HG03064 (cell line): ENCODE data around the gene BRD2.

Source experiments
- ATAC-seq: cut with Tn5 transposase; IDR thresholded peaks from one replicate; pipeline ENCODE4 v1.9.1; 2021; ENCODE audit warnings: low read depth; ENCODE audit not compliant: unreplicated experiment

Gene BRD2

DNA sequence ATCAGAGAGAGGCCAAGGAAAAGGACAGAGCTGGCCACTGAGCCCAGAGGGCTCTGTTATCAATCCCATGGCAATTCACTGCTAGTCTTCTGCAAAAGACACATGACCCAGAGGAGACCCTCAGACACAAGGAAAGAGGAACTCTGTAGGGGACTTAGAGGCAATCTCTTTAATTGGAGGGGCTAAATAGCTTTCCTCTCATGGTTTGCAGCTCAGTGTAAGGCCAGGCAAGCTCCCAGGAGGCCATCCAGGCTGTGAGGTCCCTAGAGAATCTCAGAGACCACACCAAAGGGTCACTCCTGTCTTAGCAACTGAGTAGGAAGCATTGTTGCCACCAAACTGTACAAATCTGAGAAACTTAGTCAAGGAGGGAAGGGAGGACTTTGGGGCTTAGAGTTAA is 51.0 kb downstream of the BRD2 start:
- ATAC-seq, result no peak

DNA sequence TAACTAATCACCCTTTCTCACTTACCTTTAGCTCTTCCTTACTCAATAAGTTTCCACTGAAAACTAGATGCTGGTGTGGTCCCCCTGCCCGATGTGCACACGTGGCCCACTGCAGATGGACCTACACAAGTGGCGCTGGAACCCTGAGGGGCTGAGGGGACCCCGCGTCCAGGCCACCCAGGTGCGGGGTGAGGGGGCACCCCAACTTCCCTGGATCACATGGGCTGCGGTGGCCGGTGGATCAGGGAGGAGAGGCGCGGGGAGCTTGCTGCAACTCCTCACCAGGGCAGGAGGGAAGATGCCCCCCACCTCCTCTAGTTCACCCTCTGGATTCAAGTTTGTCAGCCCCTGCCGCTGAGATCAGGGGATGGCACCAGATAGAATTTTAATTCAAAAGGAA is 53.5 kb downstream of the BRD2 start:
- ATAC-seq, result no peak

DNA sequence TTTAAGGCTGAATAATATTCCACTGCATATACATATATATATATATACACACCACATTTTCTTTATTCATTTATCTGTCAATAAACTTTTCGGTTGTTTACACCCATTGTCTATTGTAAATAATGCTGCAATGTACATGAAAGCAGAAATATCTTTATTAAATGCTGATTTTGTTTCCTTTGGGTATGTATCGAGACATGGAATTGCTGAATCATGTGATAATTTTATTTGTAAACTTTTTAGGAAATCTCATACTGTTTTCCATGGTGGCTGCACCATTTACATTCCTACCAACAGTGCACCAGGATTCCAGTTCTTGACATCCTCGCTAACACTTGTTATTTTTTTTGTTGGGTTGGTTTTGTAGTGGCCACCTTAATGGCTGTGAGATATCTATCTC is 55.1 kb downstream of the BRD2 start:
- no peak for ATAC-seq

DNA sequence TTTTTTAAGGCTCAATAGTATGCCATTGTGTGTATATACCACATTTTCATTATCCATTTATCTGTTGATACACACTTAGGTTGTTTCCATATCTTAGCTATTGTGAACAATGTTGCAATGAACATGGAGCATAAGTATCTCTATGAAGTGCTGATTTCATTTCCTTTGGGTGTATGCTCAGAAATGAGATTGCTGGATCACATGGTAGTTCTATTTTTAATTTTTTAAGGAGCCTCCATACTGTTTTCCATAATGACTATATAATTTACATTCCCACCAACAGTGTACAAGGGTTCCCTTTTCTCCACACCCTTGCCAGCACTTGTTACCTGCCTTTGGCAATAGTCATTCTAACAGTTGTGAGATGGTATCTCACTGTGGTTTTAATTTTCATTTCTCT is 56.1 kb downstream of the BRD2 start:
- no peak for ATAC-seq

DNA sequence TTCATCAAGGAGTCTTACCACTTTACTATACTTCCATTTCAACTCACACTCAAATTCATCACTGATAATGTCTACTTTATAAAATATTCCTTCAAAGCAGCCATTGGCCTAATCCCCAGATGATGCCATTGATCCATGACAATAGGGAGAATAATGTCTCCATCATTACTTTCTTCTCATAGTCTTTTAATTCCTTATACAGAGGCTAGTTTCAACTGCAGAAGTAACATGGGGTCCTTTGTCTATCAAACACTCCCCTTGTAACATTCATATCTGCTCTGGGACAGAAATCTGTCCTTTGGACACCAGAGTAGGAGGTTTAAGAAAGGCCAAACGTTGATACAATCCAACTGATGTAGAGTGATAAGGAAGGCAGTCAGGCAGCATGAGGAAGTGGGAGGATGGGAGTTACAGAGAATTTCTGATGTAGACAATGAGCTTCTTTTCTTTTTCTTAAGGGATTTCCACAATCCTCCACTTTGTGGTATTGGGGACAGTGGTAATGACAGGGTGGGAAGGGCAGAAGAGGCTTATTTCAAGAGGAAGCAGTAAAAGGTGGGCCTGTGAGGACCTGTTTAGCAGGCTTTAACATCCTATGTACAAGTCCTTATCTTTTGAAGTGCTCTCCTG is 59.9 kb downstream of the BRD2 start:
- ATAC-seq, result peak; percentile 5

DNA sequence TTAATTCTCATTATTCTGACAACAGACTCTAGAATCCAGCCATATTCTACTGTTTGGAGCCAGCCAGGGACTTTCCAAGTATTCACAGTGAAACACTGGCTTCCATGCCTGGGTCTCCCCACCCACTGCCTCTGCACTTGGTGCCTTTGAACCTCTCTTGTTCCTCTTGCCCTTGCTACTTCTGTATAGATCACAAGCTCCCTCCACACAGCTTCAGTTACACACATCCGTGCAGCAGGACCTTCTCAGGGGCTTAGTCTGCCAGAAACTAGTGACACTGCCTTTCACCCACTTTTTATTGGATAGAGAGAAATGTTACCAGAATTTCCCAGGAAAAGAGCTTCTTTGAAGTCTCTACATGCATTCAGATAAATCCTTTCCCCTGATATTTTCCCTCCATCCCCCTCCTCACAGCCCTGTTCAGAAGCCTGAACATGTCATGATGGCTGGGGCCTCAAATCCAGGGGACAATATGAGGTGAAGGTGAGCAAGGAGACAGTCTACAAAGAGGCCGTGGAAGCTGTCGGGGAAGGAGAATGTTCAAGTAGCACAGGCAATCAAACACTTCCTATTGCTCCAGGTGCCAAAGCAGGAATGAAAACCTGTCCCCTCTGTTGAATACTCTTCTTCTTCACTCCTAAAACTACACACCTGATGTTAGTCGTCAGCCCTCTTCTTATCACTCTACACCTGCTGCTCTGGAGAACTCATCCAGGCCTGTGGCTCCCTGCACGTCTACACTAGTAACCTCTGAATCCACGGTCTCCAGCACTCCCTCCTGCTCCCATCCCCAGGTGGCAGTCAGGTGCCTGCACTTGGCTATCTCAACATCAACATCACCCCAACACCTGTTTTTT is 61.2 kb downstream of the BRD2 start:
- ATAC-seq, result peak; percentile 60

DNA sequence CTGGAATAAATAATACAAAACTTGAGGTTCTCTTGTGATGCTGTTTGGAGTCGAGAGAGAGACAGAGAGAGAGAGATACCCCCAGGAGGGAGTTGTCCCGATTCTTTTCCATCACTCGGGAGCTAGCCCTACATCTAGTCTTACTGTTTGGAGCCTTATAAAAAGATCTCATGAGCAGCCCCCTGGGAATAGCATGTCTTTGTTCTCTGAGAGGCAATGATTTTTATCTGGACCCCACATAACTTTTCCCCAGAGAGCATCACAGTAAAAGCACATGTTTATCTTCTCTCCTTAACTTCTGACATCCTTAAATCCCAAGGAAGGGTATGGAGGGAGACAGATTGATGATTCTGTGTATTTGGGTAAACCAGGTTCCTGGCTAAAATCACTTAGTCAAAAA is 61.9 kb downstream of the BRD2 start:
- ATAC-seq, result no peak
